Cerebellar nuclear complex (tissue), 1 donor: ENCODE results near the gene CAMK2G.

Experiments used
- DNase-seq, 2 experiments: peaks; one replicate each; lab custom pipeline; 2025; lab: John Stamatoyannopoulos, UW

The CAMK2G gene

GRCh38 chr10:73879296-73880173, 5.2 kb upstream of the CAMK2G start:
- no peak for DNase-seq

- DNase-seq, result no peak
Measured at GRCh38 chr10:73878365-73878764, 4.0 kb upstream of the CAMK2G start.

- DNase-seq, result no peak
Measured at GRCh38 chr10:73877533-73878160, 3.3 kb upstream of the CAMK2G start.

- DNase-seq, result no peak
Measured at GRCh38 chr10:73876971-73877370, 2.6 kb upstream of the CAMK2G start.

GRCh38 chr10:73876566-73876965, 2.2 kb upstream of the CAMK2G start:
- DNase-seq, result no peak

- DNase-seq, result no peak
Measured at GRCh38 chr10:73876157-73876556, 1.8 kb upstream of the CAMK2G start.

- no peak for DNase-seq
Measured at GRCh38 chr10:73875139-73875475, 752 bp upstream of the CAMK2G start.

- no peak for DNase-seq
Measured at GRCh38 chr10:73873838-73874215, 528 bp downstream of the CAMK2G start.

- no peak for DNase-seq
Measured at GRCh38 chr10:73873142-73873837, 1.1 kb downstream of the CAMK2G start.

GRCh38 chr10:73872190-73872710, 2.1 kb downstream of the CAMK2G start:
- DNase-seq, result no peak

GRCh38 chr10:73871295-73872189, 2.8 kb downstream of the CAMK2G start:
- no peak for DNase-seq

GRCh38 chr10:73868655-73869195, 5.6 kb downstream of the CAMK2G start:
- no peak for DNase-seq

GRCh38 chr10:73867871-73868631, 6.3 kb downstream of the CAMK2G start:
- no peak for DNase-seq

GRCh38 chr10:73867126-73867807, 7.1 kb downstream of the CAMK2G start:
- DNase-seq, result no peak

GRCh38 chr10:73866621-73867020, 7.7 kb downstream of the CAMK2G start:
- DNase-seq, result no peak

GRCh38 chr10:73865459-73866442, 8.6 kb downstream of the CAMK2G start:
- no peak for DNase-seq

- DNase-seq, result no peak
Measured at GRCh38 chr10:73865107-73865458, 9.3 kb downstream of the CAMK2G start.

GRCh38 chr10:73864229-73864628, 10.1 kb downstream of the CAMK2G start:
- DNase-seq, result no peak
